GM20000 (cell line): ENCODE measurements around the gene TNN.

Experiments
- DNase-seq: peaks from one replicate; pipeline ENCODE4 v3.0.0; 2012; ENCODE audit warnings: low spot score
- TF ChIP-seq, protein P1 (sequence below): IDR thresholded peaks from 2 replicates; pipeline ENCODE4 v1.5.1; 2012; ENCODE audit warnings: mild to moderate bottlenecking, control low read depth; ENCODE audit errors: extremely low read depth, missing control alignments

TNN gene

GRCh38 chr1:175045519-175045918 lies 22.1 kb upstream of the TNN start:
- DNase-seq: no peak
- TF ChIP-seq, protein P1, sequence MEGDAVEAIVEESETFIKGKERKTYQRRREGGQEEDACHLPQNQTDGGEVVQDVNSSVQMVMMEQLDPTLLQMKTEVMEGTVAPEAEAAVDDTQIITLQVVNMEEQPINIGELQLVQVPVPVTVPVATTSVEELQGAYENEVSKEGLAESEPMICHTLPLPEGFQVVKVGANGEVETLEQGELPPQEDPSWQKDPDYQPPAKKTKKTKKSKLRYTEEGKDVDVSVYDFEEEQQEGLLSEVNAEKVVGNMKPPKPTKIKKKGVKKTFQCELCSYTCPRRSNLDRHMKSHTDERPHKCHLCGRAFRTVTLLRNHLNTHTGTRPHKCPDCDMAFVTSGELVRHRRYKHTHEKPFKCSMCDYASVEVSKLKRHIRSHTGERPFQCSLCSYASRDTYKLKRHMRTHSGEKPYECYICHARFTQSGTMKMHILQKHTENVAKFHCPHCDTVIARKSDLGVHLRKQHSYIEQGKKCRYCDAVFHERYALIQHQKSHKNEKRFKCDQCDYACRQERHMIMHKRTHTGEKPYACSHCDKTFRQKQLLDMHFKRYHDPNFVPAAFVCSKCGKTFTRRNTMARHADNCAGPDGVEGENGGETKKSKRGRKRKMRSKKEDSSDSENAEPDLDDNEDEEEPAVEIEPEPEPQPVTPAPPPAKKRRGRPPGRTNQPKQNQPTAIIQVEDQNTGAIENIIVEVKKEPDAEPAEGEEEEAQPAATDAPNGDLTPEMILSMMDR: no peak

DNA sequence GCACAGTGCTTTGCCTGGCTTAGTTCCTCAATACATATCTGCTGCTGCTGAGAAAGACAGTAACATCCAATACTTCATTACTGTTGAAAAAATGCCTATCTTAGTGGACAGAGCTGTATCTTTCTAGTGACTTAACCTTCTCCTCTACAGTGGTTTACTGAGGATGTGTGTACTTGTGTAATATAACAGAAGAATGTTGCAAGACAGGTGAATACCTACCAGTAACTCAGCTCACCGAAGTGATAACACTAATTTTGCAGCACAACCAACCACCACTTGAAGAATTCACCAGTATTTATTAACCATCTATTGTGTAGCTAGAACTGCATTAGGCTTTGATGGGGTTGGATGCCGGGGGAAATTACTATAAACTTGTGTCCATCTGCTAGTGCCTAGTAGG lies 16.6 kb upstream of the TNN start:
- TF ChIP-seq, protein P1: no peak

DNA sequence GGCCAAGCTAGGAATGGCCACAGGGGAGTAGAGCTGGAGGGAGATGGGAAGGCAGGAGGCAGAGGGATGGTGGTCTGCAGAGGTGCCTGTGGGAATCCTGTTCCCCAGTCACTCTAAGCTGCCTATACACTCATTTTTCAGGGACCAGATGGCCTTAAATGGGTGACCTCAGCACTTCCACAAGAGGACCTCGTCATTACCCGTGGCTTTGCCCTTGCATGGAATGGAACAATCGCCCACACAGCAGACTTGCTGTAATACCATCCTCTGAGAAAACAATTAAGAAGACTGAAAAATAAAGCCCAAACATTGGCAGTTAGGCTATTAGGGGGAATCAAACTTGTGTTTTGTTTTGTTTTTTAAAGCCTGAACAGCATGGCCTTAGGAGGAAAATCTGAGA lies 12.9 kb upstream of the TNN start:
- TF ChIP-seq, protein P1: no peak
- DNase-seq: no peak

More for the DNA sequence above, 16.6 kb upstream of the TNN start:
- no peak for DNase-seq

GRCh38 chr1:175062339-175062738 lies 5.3 kb upstream of the TNN start:
- TF ChIP-seq, protein P1: no peak
- DNase-seq: no peak

DNA sequence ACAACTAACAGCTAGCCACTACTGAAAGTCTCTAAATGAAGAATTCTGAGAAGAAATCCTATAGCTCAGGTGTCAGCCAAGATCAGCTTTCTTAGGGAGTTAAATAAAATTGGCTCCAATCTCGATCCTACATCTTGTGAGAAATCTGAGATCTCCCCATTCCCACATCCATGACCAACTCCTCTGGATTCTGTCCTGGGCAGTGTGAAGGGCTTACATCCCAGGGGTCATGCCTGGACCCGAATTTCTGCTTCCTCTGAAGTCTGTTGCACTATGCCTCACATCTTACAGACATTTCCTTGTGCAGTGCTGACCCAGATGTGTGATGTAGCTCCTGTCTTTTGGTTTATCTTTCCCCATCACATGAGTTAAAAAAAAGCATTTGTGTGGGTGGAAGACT lies 4.8 kb upstream of the TNN start:
- TF ChIP-seq, protein P1: no peak
- no peak for DNase-seq

GRCh38 chr1:175070818-175071217 lies 3.2 kb downstream of the TNN start:
- TF ChIP-seq, protein P1: no peak
- no peak for DNase-seq

GRCh38 chr1:175071276-175071943 lies 3.8 kb downstream of the TNN start:
- no peak for DNase-seq
- TF ChIP-seq, protein P1: no peak
